SK-N-SH (cell line): ENCODE data around the gene SREBF2. TPM values are rescaled to one million over a fixed set of nuclear protein-coding genes. Genes with fewer than 3 reads are reported as not detected.

Experiments used
- CTCF ChIA-PET: fragments of 300-600, 350-600 bp; formaldehyde crosslinking; extraction: SDS; loops from one replicate; lab custom pipeline; 2021; lab: Yijun Ruan, JAX
- POLR2A ChIA-PET: fragments of 350-600 bp; sonication (Branson Sonifier 250); formaldehyde crosslinking; extraction: SDS; loops from one replicate; lab custom pipeline; 2020; ENCODE audit warnings: antibody characterized with exemption, inconsistent platforms; lab: Yijun Ruan, JAX
- DNase-seq: peaks from one replicate; pipeline ENCODE4 v3.0.0; 2012
- H2AFZ ChIP-seq: fragments of 200-600 bp; sonication (generic); 2 replicates; pipeline ENCODE4 v1.8.1; 2016; ENCODE audit warnings: antibody characterized with exemption, mild to moderate bottlenecking, low read depth
- H3F3A ChIP-seq: fragments of 200-600 bp; sonication (generic); replicated peaks from 2 replicates; pipeline ENCODE3; 2016; ENCODE audit warnings: antibody characterized with exemption, mild to moderate bottlenecking; ENCODE audit not compliant: insufficient read depth
- H3K27ac ChIP-seq, 2 experiments: fragments of 200-500 bp in 1 of 2; fragments of 200-600 bp in 1 of 2; sonication (Bioruptor generic) in 1 of 2; sonication (generic), shearing (Covaris generic) in 1 of 2; 2 replicates each; pipeline versions ENCODE4 v1.5.1 to v1.6.1; 2014 to 2016; ENCODE audit warnings: low read depth in 2 of 2, inconsistent platforms in 1 of 2, low read length in 1 of 2, mild to moderate bottlenecking in 1 of 2, mixed read lengths in 1 of 2
- H3K27me3 ChIP-seq: fragments of 200-600 bp; sonication (generic), shearing (Covaris generic); 2 replicates; pipeline ENCODE4 v1.6.1; 2016; ENCODE audit warnings: mixed run types; ENCODE audit not compliant: insufficient read depth
- H3K36me3 ChIP-seq, 2 experiments: fragments of 200-500 bp in 1 of 2; fragments of 200-600 bp in 1 of 2; sonication (Bioruptor generic) in 1 of 2; sonication (generic) in 1 of 2; replicated peaks in 1 of 2; 2 replicates each; pipeline versions ENCODE3 to v1.5.1; 2014 to 2016; ENCODE audit warnings: low read length in 1 of 2, mild to moderate bottlenecking in 1 of 2; ENCODE audit not compliant: insufficient read depth in 2 of 2, control insufficient read depth in 1 of 2
- H3K4me1 ChIP-seq, 2 experiments: fragments of 200-500 bp in 1 of 2; fragments of 200-600 bp in 1 of 2; sonication (Bioruptor generic) in 1 of 2; sonication (generic), shearing (Covaris generic) in 1 of 2; 2 replicates each; pipeline versions ENCODE4 v1.5.1 to v1.6.1; 2014 to 2016; ENCODE audit warnings: low read depth in 1 of 2, low read length in 1 of 2, mixed run types in 1 of 2; ENCODE audit not compliant: insufficient read depth in 2 of 2, control insufficient read depth in 1 of 2
- H3K4me2 ChIP-seq: fragments of 200-600 bp; sonication (generic), shearing (Covaris generic); 2 replicates; pipeline ENCODE4 v1.6.1; 2017; ENCODE audit warnings: mixed run types
- H3K4me3 ChIP-seq, 2 experiments: fragments of 200-500 bp in 1 of 2; fragments of 200-600 bp in 1 of 2; sonication (Bioruptor generic) in 1 of 2; sonication (generic), shearing (Covaris generic) in 1 of 2; 2 replicates each; pipeline versions ENCODE4 v1.5.1 to v1.8.1; 2014 to 2016; ENCODE audit warnings: low read depth in 2 of 2, inconsistent platforms in 1 of 2, low read length in 1 of 2, mild to moderate bottlenecking in 1 of 2, mixed read lengths in 1 of 2, moderate library complexity in 1 of 2
- H3K79me2 ChIP-seq: fragments of 200-600 bp; sonication (generic); 2 replicates; pipeline ENCODE4 v1.8.1; 2017; ENCODE audit warnings: mild to moderate bottlenecking; ENCODE audit not compliant: insufficient read depth
- H3K9ac ChIP-seq: fragments of 200-600 bp; sonication (generic); 2 replicates; pipeline ENCODE4 v1.6.1; 2017; ENCODE audit warnings: mixed run types
- H3K9me2 ChIP-seq: fragments of 200-600 bp; sonication (generic); 2 replicates; pipeline ENCODE4 v1.6.1; 2017; ENCODE audit warnings: mixed run types
- H3K9me3 ChIP-seq: fragments of 200-600 bp; sonication (generic); 2 replicates; pipeline ENCODE4 v1.6.1; 2017; ENCODE audit warnings: mixed run types, mild to moderate bottlenecking, moderate library complexity
- H4K20me1 ChIP-seq: fragments of 200-600 bp; sonication (generic); 2 replicates; pipeline ENCODE4 v1.6.1; 2017; ENCODE audit warnings: mild to moderate bottlenecking, mixed run types; ENCODE audit not compliant: insufficient read depth
- CHD2 ChIP-seq: fragments of 150-350 bp; IDR thresholded peaks from 2 replicates; pipeline ENCODE4 v1.6.1; 2018; ENCODE audit warnings: low read length; ENCODE audit not compliant: partially characterized antibody
- CTCF ChIP-seq: fragments of 200-600 bp; sonication (generic); IDR thresholded peaks from 2 replicates; pipeline ENCODE4 v1.6.1; 2017; ENCODE audit warnings: antibody characterized with exemption, mild to moderate bottlenecking, moderate library complexity
- EP300 ChIP-seq, 2 experiments: IDR thresholded peaks; 2 replicates each; pipeline versions ENCODE4 v1.4.0 to v1.6.1; 2012; ENCODE audit warnings: borderline replicate concordance in 1 of 2, low read depth in 1 of 2, low read length in 1 of 2
- FOXJ3 ChIP-seq: sonication (generic); formaldehyde crosslinking; IDR thresholded peaks from 2 replicates; pipeline ENCODE4 v1.5.1; 2020; ENCODE audit warnings: mild to moderate bottlenecking, missing genetic modification reagents
- GABPA ChIP-seq: IDR thresholded peaks from 2 replicates; pipeline ENCODE4 v1.4.0; 2012; ENCODE audit warnings: low read depth, mild to moderate bottlenecking
- GATA2 ChIP-seq: sonication (generic); formaldehyde crosslinking; IDR thresholded peaks from 2 replicates; pipeline ENCODE4 v1.5.0; 2020; ENCODE audit warnings: mild to moderate bottlenecking, missing genetic modification reagents
- MAX ChIP-seq: IDR thresholded peaks from 2 replicates; pipeline ENCODE4 v1.4.0; 2012; ENCODE audit warnings: low read depth
- MEF2A ChIP-seq: IDR thresholded peaks from 2 replicates; pipeline ENCODE4 v1.4.0; 2012; ENCODE audit warnings: low read depth, borderline replicate concordance
- MXI1 ChIP-seq: IDR thresholded peaks from 2 replicates; pipeline ENCODE4 v1.6.1; 2012; ENCODE audit warnings: mild to moderate bottlenecking, low read depth, low read length, improper control_type of control experiment
- NFIC ChIP-seq: IDR thresholded peaks from 2 replicates; pipeline ENCODE4 v1.4.0; 2012; ENCODE audit warnings: borderline replicate concordance
- POLR2AphosphoS5 ChIP-seq: IDR thresholded peaks from 2 replicates; pipeline ENCODE4 v1.6.1; 2012; ENCODE audit warnings: low read depth, low read length
- RCOR1 ChIP-seq: fragments of 150-350 bp; IDR thresholded peaks from 2 replicates; pipeline ENCODE4 v1.6.1; 2017; ENCODE audit warnings: antibody characterized with exemption, low read length
- RXRA ChIP-seq: IDR thresholded peaks from 2 replicates; pipeline ENCODE4 v1.4.0; 2012; ENCODE audit warnings: low read depth, mild to moderate bottlenecking, borderline replicate concordance
- SMC3 ChIP-seq: IDR thresholded peaks from 2 replicates; pipeline ENCODE4 v1.6.1; 2012; ENCODE audit warnings: low read depth, low read length, improper control_type of control experiment
- USF1 ChIP-seq: IDR thresholded peaks from 2 replicates; pipeline ENCODE4 v1.4.0; 2012; ENCODE audit warnings: low read depth, borderline replicate concordance
- YY1 ChIP-seq: IDR thresholded peaks from 2 replicates; pipeline ENCODE4 v1.4.0; 2012; ENCODE audit warnings: low read depth, mild to moderate bottlenecking
- ZBTB33 ChIP-seq: IDR thresholded peaks from 2 replicates; pipeline ENCODE4 v1.4.0; 2012; ENCODE audit warnings: low read depth, borderline replicate concordance
- WGBS: methylation state at CpG from one replicate; pipeline ENCODE4 v1.1.6; 2017; ENCODE audit warnings: low lambda C conversion rate; 5-methylcytosine and 5-hydroxymethylcytosine counted together
- polyA plus RNA-seq, 3 experiments: library from polyadenylated mRNA; depleted of rRNA; stranded (reverse); fragments of >200 nt; gene quantifications; 2 replicates each; pipeline ENCODE4 v1.2.3, GENCODE V29; 2012

Gene SREBF2
- polyA plus RNA-seq, 1 of the 3 experiments (the other 2 are of a cell fraction), result 7.5 TPM

GRCh38 chr22:41928593-41929417, 95.9 kb downstream of the SREBF2 start:
- 93% methylated on average over 8 of the region's 14 CpGs for WGBS
- Histone ChIP-seq H3K79me2 (no peaks in the 10 kb centered on the region), H3K9ac (no peak overlapping the region), H3K36me3 (no peaks in the 10 kb centered on the region), H2AFZ (no peak overlapping the region), H3K9me3 (no peaks in the 10 kb centered on the region), H3K4me3 (no peak overlapping the region), H3F3A (no peaks in the 10 kb centered on the region), H3K4me1 (no peaks in the 10 kb centered on the region; a peak in 1 of 4 replicates), H4K20me1 (no peaks in the 10 kb centered on the region), H3K4me2 (no peak overlapping the region), H3K9me2 (no peaks in the 10 kb centered on the region), H3K27me3 (no peaks in the 10 kb centered on the region), H3K27ac (no peak overlapping the region)
- DNase-seq, result no peak
- TF ChIP-seq ZBTB33, result no peak
- no peak for TF ChIP-seq NFIC
- TF ChIP-seq POLR2AphosphoS5, result no peak
- no peak for TF ChIP-seq RCOR1
- no peak for TF ChIP-seq CHD2
- TF ChIP-seq GABPA, result no peak
- TF ChIP-seq CTCF, result no peak
- TF ChIP-seq MEF2A, result no peak
- TF ChIP-seq RXRA, result no peak
- CTCF ChIA-PET, result interaction anchor here (1.4 kb wide), 1 partner anchor 232 kb away, joined by 5 read pairs; no protein-coding TSS in a partner anchor
- POLR2A ChIA-PET, result no interaction called here

- Histone ChIP-seq H3K79me2 (no peaks in the 10 kb centered on the region), H3K9me2 (no peaks in the 10 kb centered on the region), H3K4me2 (no peak overlapping the region), H3K36me3 (no peaks in the 10 kb centered on the region), H3K27me3 (no peaks in the 10 kb centered on the region), H4K20me1 (no peaks in the 10 kb centered on the region), H3K4me3 (no peak overlapping the region), H3K27ac (no peak overlapping the region), H3K9me3 (no peaks in the 10 kb centered on the region), H3K4me1 (no peaks in the 10 kb centered on the region; a peak in 1 of 4 replicates), H3F3A (no peaks in the 10 kb centered on the region), H3K9ac (no peak overlapping the region), H2AFZ (no peak overlapping the region)
- CTCF ChIA-PET, result no interaction called here
- DNase-seq, result no peak
- POLR2A ChIA-PET, result no interaction called here
- WGBS, result no CpG with 5 or more reads among the region's 8 CpGs
- TF ChIP-seq RCOR1, result no peak
- no peak for TF ChIP-seq EP300 (IDR thresholded peaks at IDR 0.05; ENCODE audit: borderline replicate concordance in 1 of 2, low read depth in 1 of 2, low read length in 1 of 2)
- no peak for TF ChIP-seq YY1
- TF ChIP-seq SMC3, result no peak
- no peak for TF ChIP-seq USF1
- TF ChIP-seq GATA2 (CRISPR knock-in tag), result no peak
- no peak for TF ChIP-seq FOXJ3 (CRISPR knock-in tag)
- TF ChIP-seq ZBTB33, result no peak
- TF ChIP-seq CTCF, result no peak
- no peak for TF ChIP-seq NFIC
- TF ChIP-seq MAX, result no peak
- no peak for TF ChIP-seq MXI1
- TF ChIP-seq RXRA, result no peak
These were observed 96.5 kb downstream of the SREBF2 start for GRCh38 chr22:41929418-41929810.
